GM20431 (cell line): Measurements from ENCODE around the gene CDK2.
"Not testable (repeated sequence)": the region's sequence is repeated elsewhere in the genome, so short reads cannot be mapped to it uniquely, and the experiment has no call there.

ENCODE experiments used
- in situ Hi-C: fragments of 300-500 bp; cut with MseI, MboI; formaldehyde crosslinking; loops from one replicate; pipeline ENCODE4 v1.15.0; 2020; ENCODE audit warnings: low sequenced_read_pairs; ENCODE audit not compliant: unreplicated experiment

Gene CDK2

DNA sequence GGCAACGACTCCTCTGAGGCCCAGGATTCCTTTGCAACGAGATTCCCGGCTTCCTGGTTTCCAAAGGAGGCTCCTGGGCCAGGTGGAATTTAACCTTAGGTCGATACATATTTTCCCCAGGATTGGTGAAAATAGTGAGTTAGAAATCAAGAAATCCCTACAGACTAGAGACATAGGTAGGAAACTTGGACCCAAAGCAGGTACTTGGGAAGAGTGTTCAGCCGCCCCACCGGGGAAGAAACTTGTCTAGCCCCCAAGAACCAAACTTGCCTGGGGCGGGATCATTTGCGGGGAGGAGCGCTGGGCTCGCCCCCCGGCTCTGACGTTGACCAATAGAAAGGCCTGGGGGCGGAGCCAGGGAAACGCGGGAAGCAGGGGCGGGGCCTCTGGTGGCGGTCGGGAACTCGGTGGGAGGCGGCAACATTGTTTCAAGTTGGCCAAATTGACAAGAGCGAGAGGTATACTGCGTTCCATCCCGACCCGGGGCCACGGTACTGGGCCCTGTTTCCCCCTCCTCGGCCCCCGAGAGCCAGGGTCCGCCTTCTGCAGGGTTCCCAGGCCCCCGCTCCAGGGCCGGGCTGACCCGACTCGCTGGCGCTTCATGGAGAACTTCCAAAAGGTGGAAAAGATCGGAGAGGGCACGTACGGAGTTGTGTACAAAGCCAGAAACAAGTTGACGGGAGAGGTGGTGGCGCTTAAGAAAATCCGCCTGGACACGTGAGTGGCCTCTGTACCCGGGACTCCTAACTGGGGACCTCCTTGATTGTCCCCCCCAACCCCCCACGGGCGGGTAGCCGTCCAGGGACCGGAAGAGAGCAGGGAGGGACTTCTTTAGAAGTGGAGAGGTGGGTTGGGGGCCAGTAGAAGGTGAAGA lies at the start of gene CDK2:
CDK2 (plus strand) TSS at position 423 of the 874 bp plus-strand sequence; CDS start at position 602, 179 bp downstream.
- in situ Hi-C loops, result no loop called here

DNA sequence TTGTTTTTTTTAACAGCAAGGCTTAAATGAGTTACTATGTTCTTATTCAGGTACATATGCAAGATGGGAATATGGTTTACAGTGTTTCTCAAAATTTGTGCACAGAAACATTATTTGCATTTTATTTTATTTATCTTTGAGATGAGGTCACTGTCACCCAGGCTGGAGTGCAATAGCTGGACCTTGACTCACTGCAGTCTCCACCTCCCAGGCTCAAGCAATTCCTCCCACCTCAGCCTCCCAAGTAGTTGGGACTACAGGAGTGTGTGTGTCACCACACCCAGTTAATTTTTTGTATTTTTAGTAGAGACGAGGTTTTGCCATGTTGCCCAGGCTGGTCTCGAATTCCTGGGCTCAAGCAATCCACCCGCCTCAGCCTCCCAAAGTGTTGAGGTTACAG lies 47.6 kb upstream of the CDK2 start:
- in situ Hi-C loops, result not testable (repeated sequence)

DNA sequence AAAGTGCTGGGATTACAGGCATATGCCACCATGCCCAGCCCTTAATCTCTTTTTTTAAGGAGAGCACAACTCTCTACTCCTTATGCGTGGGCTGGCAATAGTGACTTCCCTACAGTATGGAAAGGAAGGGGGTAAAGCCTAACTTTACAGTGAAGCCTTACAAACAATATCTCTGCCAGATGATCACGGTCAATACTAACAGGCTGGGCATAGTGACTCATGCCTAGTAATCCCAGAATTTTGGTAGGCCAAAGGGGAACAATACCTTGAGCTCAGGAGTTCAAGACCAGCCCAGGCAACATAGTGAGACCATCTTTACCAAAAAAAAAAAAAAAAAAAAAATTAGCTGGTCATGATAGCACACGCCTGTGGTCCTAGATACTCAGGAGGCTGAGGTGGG lies 44.5 kb upstream of the CDK2 start:
- in situ Hi-C loops, result no loop called here

DNA sequence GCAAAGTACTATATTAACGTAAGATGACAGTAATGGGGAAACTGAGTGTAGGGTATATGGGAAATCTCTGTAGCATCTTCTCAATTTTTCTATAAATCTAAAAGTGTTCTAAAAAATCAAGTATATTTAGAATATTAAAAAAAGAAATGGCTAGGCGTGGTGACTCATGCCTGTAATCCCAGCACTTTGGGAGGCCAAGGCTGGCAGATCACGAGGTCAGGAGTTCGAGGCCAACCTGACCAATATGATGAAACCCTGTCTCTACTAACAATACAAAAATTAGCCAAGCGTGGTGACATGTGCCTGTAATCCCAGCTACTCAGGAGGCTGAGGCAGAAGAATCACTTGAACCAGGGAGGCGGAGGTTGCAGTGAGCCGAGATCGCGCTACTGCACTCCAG lies 43.0 kb upstream of the CDK2 start:
- in situ Hi-C loops, result not testable (repeated sequence)

DNA sequence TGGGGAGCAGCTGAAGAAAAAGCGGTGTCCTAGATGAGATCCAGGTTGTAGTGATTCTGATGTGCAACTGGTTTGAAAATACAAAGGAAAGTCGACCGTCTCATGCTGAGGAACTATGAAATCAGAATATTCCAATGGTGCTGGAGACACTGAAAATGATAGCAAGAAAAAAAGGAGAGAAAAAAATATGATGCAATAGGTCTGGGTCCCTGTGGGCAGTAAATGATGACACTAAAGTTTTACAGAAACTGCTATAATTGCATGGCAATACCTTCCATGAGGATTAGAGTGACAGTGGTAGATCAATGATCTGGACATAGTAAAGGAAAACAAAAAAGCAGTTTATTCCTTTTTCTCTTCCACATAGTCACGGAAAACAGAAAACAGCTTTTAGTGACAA lies 41.3 kb upstream of the CDK2 start:
- in situ Hi-C loops, result loop anchor here (25.0 kb wide), 1 partner anchor 188 kb away; the partner anchor contains the start of genes CD63 and GDF11

DNA sequence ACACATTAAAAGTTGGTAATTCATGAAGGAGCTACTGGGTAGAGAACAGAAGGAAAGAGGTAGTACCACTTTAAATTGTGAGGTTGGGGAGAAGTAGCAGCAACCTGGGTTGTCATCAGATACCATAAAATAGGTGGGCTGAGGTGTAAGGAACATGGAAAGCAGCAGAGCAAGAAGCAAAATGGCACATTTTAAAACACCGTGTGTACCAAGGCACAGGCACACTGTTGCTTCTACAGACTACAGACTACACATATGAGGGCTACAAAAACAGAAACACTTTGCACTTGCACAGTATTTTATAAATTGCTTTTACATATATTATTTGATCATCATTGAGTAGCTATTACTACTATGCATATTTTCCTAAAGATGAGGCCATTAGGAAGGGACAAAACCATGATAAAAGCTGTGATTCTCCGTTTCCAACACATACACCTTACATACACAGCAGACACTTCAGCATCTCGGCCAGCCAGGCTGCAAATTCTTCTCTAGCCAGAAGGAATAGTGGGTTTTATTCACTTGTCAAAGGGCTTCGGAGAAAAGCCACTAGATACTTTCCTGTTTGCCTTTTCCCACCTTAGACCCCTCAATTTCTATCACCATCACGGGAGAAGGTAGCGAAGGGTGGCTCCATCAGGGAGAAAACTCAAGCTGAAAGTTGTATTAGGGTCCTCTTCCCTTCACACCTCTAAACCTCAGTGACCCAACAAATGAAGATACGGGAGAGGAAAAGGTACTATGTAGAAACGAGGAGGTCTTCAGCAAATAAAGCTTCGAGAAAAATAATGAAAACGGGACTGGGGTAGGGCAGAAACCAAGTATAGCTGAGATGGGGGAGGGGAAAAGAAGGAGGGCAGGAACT lies 40.5 kb upstream of the CDK2 start:
- in situ Hi-C loops, result loop anchor here (25.0 kb wide), 1 partner anchor 189 kb away; the partner anchor contains the start of genes CD63 and GDF11

DNA sequence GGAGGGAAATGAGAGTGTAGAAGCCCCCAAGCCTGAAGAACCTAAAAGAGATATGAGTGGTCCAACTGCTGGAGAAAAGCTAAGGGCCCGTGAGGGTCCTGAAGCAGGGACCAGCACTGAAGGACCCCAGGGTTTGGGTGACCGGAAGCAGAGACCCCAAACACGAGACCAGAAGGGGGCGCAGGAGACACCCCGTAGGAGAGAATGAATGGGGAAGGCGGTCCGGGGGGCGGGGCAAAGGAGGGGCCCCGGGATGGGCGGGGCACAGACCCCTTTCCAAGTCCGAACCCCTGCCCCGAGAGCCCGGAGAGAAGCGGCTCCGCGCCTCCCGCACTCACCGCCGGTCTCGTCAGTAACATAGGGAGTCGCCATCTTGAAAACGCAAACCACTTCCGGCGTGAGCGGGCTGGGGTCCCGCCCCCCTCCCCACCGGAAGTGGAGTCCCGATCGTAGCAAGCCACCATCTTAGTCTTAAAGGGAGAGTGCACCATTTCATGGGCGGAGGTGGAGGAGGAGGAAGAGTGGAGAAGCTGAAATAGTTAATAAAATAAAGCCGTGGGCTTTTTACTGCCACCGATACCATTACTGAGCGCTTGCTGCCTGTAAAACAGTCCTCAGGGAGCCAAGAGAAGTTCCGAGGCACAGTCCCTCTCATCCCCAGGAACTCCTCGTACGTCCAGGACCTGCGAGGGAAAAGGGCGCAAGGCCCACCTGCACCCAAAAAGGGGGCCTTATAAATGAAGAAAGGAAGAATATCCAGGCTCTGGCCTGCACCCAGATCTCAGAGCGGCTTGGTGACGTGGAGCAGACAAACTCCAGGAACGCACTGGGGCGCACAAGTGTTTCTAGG lies 39.7 kb upstream of the CDK2 start:
- in situ Hi-C loops, result loop anchor here (25.0 kb wide), 1 partner anchor 190 kb away; the partner anchor contains the start of genes CD63 and GDF11

DNA sequence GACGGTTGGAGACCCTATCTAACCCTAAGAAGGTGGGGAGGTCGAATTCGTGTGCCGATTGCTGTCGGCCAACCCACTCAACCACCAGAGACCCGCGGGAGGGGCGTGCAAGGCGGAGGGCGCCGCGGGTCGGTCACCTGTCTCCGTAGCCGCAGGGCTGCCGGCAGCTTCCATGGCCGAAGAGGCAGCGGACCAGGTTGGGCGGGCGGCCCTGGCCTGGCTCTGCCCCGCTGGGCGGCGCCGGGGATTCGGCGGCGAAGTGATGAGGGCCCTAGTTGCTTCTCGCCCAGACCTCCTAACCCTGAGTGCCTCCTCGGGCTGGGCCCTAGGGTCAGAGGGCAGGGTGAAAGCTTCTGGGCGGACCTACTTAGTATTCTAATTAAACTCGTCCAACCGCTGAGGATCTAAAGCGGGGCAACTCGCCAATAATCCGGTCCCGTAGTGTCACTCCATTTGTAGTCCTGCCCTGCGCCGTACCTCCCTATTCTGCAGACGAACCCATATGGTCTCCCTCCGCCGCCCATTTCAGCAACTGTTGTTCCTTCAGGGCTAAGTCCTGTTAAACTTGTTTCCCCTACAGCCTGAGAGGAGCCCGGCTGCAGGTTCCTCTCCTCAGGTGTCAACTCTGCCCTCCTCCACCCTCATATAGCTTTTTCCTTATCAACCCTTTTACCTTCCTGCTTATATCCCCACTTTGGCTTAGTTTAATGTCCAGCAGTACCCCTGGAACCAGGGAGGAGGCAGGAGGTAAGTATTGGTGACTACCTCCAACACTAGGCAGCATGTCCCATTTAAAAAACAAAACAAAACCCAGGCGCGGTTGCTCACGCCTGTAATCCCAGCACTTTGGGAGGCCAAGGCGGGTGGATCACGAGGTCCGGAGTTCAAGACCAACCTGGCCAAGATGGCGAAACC lies 38.8 kb upstream of the CDK2 start, which contains the start of gene PYM1:
PYM1 (minus strand) TSS at position 307 of the 915 bp plus-strand sequence; CDS start at position 174, 133 bp downstream.
- in situ Hi-C loops, result loop anchor here (25.0 kb wide), 1 partner anchor 191 kb away; the partner anchor contains the start of genes CD63 and GDF11

DNA sequence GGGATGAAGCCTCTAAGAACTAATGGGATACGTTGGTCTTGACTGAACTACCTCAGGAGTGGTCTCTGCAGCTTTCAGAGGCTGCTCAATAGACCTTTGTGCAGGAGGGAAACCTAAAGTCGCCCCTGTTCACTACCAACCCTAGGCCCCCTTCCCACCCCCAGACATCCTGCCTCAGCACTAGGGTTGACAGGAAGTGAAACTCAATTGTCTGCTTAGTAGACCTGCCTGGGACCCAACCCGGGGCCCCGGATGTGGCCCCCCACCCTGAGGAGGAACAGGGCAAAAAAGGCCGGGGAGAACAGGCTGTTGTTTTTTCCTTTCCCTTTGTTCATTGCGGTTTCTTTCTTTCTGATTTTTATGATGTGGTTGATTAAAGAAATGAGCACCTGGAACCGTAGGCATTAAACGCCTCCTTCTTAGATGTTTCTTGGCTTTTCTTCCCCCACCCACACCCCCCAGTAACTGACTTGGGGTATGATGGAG lies 37.3 kb upstream of the CDK2 start:
- in situ Hi-C loops, result loop anchor here (25.0 kb wide), 1 partner anchor 192 kb away; the partner anchor contains the start of genes CD63 and GDF11

DNA sequence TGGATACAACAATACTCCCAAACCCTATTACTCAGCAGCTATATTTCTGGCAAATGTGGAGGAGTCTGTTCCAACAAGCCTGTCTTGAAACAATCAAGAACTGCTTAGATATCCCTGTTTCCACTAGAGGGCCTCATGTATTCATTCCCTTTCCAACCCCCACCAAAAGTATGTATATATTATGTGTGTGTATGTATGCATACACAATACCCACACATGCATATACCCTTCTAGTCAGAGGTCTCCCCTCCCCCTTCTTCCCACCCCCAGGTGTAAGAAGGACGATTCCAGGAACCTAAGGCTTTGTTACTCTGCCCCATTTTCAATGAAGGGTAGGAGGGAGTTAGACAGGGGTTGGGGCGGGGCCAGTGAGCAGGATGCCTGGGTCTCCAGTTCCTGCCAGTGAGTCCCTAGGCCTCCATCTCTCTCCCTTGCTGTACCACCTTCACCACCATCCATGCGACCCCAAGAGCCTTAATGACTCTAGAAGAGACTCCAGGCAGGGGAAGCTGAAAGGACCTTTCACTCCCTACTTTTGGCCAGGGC lies 35.8 kb upstream of the CDK2 start, which contains the start of gene DGKA:
DGKA (plus strand) TSS at position 392 of the 546 bp plus-strand sequence. CDS start 5,342 bp downstream, outside the sequence.
- in situ Hi-C loops, result loop anchor here (25.0 kb wide), 1 partner anchor 194 kb away; the partner anchor contains the start of genes CD63 and GDF11

DNA sequence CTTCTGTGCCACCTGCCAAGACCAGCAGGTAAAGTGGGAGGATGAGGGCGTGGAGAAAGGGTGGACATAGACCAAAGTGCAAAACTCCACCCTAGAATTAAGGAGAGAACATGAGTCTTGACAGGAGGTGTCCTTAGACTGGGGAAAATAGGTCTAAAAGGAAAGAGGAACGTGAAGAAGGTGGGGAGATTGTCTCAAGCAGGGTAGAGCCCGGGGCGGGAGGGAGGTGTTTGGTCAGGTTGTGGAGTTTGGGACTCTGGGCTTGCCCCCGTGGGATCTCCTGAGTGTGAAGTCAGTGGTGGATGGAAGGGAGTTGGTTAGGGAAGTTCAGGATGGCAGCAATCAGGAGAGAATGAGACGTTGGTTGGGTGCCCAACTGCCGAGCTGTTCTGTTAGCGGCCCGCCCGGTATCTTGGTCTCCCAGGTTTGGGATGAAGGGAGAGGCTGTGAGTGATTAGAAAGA lies 35.3 kb upstream of the CDK2 start:
- in situ Hi-C loops, result loop anchor here (25.0 kb wide), 1 partner anchor 194 kb away; the partner anchor contains the start of genes CD63 and GDF11

DNA sequence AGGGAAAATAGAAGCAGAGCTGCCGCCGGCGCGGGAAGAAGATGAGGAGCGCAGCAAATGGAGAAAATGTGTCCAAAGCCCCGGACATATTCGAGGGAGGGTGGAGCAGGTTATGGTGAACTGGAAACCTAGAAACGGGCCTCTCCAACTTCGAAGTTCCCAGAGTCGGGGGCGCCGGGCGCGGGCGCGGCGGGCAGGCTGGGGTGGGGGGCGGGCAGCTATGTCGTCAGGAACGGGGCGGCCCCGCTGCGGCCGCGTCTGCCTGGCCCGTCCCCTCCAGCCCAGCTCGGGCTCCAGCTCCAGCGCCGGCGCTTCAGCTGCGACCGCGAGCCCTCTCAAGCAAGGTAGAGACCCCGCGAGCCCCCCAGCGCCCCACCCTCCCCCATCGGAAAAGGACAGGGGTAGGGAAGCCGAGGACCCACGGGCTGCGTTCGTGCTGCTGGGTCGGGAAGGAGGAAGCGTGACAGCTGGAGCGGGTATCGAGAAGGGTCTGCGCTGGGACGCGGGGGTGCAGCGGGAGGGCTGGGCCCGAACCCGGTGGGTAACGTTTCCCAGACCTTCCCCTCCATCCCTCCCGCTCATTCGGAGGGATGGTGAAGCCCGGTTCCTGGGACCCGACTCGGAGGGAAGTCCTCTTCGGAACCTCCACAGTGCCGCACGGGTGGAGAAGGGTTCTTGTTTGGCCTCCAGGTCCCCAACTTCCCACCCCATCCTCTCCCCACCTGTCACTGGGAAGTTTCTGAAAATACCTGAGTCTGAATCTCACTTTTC lies 34.7 kb upstream of the CDK2 start:
- in situ Hi-C loops, result loop anchor here (25.0 kb wide), 1 partner anchor 195 kb away; the partner anchor contains the start of genes CD63 and GDF11

DNA sequence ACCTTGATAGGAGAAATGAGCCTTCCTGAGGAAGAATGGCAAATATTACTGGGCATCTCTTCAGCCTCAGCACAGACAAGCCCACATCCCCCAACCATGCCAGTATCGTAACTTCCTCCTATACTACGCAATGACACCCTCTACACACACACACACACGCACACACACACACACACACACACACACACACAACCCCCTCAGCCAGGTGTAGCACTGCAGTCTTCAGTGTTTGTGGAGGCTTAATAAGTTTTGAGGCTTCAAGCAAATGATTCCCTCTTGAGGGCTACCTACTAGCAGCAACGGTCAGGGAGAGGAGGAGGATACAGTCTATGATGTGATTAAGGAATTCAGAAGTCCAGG lies 34.1 kb upstream of the CDK2 start:
- in situ Hi-C loops, result loop anchor here (25.0 kb wide), 1 partner anchor 195 kb away; the partner anchor contains the start of genes CD63 and GDF11

DNA sequence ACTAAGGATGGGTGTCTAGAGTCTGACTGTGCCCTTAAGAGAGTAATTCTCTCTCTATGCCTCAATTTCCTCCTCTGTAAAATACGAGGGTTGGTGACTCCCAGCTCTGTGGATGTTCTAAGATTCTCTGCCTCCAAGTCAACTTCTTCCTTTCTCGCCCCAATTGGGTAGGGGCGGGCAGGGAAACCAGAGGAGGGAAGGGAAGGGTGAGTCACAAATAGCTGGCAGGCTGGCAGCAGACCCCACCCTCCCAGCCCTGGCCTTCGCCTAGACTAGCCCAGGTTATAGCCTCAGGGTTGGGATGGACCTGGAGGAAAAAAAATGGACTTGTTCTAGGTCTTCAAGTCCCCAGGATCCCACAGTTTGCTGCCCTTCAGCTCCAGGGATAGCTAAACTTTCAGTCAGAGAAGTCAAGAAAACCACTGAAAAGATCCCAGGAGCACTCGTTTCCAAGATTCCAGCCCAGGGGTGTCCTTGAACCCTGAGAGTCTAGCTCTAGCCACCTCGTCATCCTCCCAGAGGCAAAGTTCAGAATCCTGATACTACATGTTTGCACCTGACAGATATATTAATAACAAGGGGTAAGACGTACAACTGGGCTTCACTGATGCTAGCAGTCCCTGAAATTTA lies 33.3 kb upstream of the CDK2 start:
- in situ Hi-C loops, result loop anchor here (25.0 kb wide), 1 partner anchor 196 kb away; the partner anchor contains the start of genes CD63 and GDF11

DNA sequence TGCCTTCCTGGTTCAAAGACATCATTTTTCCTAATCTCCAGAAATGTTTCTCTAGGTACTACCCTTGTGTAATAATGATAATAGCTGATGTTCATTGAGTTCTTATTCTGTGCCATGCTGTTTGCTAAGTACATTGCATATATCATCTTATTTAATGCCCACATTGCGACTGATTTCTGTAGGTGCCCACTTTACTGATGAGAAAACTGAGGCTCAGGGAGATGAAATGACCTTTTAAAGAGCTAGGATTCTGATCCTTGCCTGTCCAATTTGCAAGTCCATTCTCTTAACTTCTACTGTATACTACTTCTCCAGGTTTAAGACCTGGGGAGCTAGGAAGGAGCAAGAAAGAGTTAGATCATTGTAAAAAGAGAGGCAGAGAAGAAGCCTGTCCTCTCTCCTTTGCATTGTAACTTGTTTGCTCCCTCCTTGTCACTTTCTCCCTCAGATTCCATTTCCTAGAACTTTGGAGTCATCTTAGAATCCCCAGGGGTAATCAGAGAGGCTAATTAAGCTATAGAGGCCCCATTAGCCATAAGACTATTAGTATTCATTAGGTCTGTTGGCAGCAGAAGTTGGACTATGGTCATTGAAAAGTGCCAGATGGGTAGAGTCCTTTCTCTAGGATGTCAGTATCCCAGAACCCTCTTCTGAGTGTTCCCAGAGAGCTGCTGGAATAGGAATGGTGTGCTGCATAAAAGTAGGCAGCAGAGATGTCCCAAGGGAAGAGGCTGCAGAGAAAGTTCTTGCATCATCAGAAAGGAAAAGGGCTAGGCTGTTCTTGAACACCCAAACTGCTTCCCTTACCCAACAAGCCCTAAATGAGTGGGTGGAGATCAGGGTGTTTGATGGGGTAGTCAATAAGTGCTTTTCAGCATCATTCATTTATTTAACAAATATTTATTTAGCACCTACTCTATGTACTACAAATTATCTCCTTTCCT lies 32.6 kb upstream of the CDK2 start:
- in situ Hi-C loops, result loop anchor here (25.0 kb wide), 1 partner anchor 197 kb away; the partner anchor contains the start of genes CD63 and GDF11
